Brain microvascular endothelial cell (primary cell): Measurements from ENCODE around the gene KCNJ12.
"Not testable (repeated sequence)": the region's sequence is repeated elsewhere in the genome, so short reads cannot be mapped to it uniquely, and the experiment has no call there.

Experiments used
- DNase-seq: peaks from one replicate; pipeline ENCODE4 v3.0.0-alpha.2; 2020
- H3K27ac ChIP-seq: fragments of 250-450 bp; sonication (Bioruptor Pico); 2 replicates; pipeline ENCODE4 v1.5.1; 2020; ENCODE audit warnings: mild to moderate bottlenecking, moderate library complexity
- H3K27me3 ChIP-seq: fragments of 250-450 bp; sonication (Bioruptor Pico); replicated peaks from 2 replicates; pipeline ENCODE4 v1.5.1; 2020; ENCODE audit warnings: mild to moderate bottlenecking
- H3K36me3 ChIP-seq: fragments of 250-450 bp; sonication (Bioruptor Pico); replicated peaks from 2 replicates; pipeline ENCODE4 v1.5.1; 2020; ENCODE audit warnings: mild to moderate bottlenecking
- H3K4me3 ChIP-seq: 2 replicates; pipeline ENCODE4 v1.5.1; 2011; ENCODE audit warnings: low read depth, mild to moderate bottlenecking, control low read depth, low read length, moderate library complexity
- in situ Hi-C: cut with HindIII; loops from 2 replicates; pipeline ENCODE4 v1.10.0; 2017; ENCODE audit warnings: low sequenced_read_pairs, low pct_ligation_motif_present
- TF ChIP-seq, protein P1 (sequence below): IDR thresholded peaks from 2 replicates; pipeline ENCODE4 v1.5.1; 2011; ENCODE audit warnings: low read depth, mild to moderate bottlenecking, moderate library complexity, low read length, control low read depth, inconsistent platforms; ENCODE audit errors: missing control alignments

KCNJ12 gene

DNA sequence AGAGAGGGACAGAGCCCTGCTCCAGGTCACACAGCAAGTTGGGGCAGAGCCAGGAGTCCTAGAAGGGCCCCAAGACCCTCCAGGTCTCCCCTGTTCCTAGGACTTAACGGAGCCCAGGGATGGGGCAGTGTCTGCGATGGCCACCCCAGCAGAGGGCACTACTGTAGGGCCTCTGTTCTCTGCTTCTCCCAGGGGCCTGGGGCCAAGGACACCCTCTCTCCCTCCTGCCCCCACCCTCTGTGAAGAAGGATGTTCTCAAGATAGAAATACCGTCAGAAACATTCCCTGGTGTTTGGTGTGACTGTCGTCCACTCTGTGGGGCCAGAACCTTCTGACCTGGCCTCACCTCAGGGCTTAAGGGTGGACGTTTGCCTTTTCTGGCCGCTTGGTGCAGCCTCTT lies 28.4 kb downstream of the KCNJ12 start:
- in situ Hi-C loops, H3K27me3 ChIP-seq, H3K4me3 ChIP-seq, DNase-seq, H3K27ac ChIP-seq, H3K36me3 ChIP-seq: not testable (repeated sequence)
- TF ChIP-seq, protein P1, sequence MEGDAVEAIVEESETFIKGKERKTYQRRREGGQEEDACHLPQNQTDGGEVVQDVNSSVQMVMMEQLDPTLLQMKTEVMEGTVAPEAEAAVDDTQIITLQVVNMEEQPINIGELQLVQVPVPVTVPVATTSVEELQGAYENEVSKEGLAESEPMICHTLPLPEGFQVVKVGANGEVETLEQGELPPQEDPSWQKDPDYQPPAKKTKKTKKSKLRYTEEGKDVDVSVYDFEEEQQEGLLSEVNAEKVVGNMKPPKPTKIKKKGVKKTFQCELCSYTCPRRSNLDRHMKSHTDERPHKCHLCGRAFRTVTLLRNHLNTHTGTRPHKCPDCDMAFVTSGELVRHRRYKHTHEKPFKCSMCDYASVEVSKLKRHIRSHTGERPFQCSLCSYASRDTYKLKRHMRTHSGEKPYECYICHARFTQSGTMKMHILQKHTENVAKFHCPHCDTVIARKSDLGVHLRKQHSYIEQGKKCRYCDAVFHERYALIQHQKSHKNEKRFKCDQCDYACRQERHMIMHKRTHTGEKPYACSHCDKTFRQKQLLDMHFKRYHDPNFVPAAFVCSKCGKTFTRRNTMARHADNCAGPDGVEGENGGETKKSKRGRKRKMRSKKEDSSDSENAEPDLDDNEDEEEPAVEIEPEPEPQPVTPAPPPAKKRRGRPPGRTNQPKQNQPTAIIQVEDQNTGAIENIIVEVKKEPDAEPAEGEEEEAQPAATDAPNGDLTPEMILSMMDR, result peak; percentile 13

DNA sequence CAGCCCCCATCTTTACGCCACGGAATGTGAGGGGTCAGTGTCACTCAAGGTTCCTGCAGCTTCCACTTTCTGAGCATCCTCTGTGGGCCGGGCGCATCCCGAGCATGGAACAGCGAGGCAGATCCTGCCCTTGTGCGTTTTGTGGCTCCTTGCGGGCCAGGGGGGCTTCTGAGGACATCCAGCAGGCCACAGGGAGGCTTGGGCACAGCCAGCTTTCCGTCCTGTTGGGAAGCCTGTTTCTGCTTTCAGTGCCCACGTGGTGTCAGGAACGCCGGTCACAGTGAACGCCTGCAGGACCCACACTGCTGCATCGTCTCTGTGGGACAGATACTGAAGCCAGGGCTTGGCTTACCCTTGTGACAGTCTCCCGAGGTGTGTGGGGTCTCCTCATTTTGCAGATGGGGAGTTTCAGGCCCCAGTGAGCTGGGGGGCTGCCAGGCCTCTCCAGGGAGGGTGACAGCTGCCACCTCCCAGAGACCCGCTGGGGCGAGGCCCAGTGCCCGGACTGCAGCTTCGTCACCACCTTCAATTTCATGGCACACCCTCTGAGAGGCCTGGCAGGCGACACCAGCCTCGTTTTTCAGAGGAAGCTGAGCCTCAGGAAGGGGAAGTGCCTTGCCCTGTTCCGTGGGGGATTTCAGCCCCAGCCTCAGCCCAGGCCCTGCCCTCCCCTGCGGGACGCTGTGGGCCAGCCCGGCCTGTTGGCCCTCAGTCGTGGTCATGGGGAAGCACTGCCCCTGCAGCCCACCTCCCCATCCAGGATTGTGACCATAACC lies 29.0 kb downstream of the KCNJ12 start:
- H3K27me3 ChIP-seq, H3K27ac ChIP-seq, DNase-seq, H3K4me3 ChIP-seq, H3K36me3 ChIP-seq, in situ Hi-C loops: not testable (repeated sequence)

DNA sequence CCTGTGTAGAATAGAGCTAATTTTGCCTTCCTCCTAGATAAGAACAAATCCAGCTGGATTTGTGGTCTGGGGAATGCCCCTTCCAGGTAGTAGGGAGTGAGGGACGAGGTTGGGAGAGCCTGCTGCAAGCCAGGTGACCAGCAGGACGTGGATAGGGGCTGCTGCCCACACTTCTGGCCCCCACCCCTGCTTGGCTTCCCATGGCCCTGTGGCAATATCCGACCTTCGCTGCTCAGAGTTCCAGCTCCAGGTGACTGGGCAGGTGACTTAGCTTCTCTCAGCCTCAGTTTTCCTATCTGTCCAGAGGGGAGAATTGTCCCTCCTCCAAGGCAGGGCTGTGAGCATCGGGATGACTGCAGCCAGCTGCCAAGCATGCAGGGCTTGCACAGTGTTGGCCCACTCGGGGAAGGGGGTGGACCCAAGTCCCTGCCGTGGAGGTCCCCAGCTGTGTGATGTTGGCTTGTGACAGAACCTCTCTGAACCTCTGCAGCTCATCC lies 29.8 kb downstream of the KCNJ12 start:
- in situ Hi-C loops, H3K4me3 ChIP-seq, DNase-seq, H3K36me3 ChIP-seq, H3K27me3 ChIP-seq, H3K27ac ChIP-seq: not testable (repeated sequence)

DNA sequence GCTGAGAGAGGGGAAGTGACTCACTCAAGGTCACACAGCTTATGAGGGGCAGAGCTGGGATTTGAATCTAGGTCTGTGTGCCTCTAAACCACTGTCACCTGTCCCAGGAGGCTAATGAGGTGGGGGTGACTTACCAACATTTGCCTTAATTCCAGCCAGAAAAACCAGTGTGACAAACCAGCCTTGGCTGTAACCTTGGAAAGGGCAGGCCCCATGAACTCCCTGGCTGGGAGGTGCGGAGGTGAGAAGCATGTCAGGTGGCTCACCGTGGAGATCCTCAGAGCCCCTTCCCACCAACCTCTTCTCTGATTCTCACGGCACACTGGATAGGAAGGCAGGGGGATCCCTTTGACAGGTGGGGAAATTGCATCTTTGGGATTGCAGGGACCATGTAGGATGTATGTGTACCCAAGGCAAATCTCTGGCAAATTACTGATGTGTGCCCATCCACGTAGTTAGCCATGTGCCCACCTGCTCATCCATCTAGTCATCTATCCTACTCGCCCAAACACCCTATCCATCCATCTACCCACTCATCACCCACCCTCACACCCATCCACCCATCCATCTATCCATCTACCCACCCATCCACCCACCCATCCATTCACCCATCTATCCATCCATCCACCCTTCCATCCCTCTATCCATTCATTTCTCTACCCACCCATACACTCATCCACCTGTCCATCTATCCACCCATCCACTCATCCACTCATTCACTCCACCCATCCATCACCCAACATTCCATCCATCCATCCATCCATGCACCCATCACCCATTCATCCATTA lies 30.7 kb downstream of the KCNJ12 start:
- H3K4me3 ChIP-seq, in situ Hi-C loops, H3K36me3 ChIP-seq, DNase-seq, H3K27ac ChIP-seq, H3K27me3 ChIP-seq: not testable (repeated sequence)

DNA sequence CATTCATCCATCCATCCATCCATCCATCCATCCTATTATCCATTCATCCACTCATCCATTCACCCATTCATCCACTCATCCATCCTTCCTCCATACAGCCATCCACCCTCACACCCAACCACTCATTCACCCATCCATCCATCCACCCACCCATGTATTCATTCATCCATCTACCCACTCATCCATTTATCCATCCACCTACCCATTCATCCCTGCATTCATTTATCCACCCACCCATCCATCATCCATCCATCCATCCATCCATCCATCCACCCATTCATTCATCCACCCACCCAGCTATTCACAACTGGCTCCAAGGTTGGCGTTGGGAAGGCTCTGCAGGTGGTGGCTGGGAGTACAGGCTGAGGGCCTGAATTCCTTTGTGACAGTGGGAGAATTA lies 31.6 kb downstream of the KCNJ12 start:
- H3K36me3 ChIP-seq, H3K4me3 ChIP-seq, H3K27me3 ChIP-seq, DNase-seq, in situ Hi-C loops, H3K27ac ChIP-seq: not testable (repeated sequence)

DNA sequence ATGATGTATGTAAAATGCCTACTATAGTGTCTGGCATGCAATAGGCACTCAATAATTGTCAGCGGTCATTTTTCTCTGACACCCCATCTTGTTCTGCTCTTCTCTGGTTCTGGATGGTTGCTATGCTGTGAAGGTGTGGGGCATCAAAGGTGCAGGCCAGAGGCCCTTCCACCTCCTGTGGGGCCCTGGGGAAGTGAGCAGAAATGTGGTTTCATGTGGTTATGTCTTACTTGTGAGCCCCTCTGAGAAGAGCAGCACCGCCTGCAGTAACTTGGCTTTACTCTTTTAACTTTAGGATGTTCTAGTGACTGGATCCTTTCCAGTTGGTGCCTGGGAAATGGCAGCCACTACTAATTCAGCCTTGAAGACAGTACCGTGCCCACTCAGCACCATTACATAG lies 32.1 kb downstream of the KCNJ12 start:
- DNase-seq, H3K27ac ChIP-seq, H3K27me3 ChIP-seq, in situ Hi-C loops, H3K4me3 ChIP-seq, H3K36me3 ChIP-seq: not testable (repeated sequence)

DNA sequence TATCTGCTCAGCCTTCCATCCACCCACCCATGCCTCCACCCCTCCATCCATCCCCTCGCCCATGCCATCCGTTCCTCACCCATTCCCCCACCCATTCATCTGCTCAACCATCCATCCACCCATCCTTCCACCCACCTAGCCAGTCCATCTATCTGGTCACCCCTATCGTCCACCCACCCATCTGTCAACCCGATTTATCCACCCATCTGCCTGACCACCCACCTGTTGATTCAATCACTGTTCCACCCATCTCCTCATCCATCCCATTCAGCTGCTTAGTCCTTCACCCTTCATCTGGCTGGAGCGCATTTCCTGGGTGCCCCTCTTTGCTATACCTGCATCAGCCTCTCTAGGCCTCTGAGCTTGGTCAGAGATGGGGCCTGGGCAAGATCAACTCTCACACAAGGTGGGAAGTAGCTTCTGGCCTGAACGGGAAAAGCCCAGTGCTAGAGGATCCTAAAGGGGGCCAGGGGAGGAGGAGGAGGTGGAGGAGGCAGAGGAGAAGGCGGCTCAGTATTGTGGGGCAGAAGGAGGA lies 32.7 kb downstream of the KCNJ12 start:
- H3K27ac ChIP-seq, H3K27me3 ChIP-seq, DNase-seq, H3K36me3 ChIP-seq, H3K4me3 ChIP-seq, in situ Hi-C loops: not testable (repeated sequence)

DNA sequence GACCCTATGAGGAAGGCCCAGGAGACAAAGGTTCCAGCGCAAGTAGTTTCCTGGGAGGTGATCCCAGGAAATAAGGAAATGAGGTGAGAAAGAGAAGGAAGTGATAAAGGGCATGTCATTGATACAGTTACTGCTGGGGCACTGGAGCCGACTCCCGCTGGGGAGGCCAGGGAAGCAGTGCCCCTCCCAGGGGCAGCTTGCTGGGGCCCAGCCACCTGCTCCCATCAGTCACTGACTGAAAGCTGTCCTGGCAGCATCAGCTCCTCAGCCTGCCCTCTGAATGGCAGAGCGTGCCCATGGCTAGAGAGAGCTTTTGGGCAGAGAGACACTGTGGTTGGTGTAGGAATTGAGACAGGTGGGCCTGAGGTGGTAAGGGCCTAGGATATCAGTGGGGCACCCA lies 33.2 kb downstream of the KCNJ12 start:
- in situ Hi-C loops, H3K27me3 ChIP-seq, H3K36me3 ChIP-seq, H3K4me3 ChIP-seq, H3K27ac ChIP-seq, DNase-seq: not testable (repeated sequence)

DNA sequence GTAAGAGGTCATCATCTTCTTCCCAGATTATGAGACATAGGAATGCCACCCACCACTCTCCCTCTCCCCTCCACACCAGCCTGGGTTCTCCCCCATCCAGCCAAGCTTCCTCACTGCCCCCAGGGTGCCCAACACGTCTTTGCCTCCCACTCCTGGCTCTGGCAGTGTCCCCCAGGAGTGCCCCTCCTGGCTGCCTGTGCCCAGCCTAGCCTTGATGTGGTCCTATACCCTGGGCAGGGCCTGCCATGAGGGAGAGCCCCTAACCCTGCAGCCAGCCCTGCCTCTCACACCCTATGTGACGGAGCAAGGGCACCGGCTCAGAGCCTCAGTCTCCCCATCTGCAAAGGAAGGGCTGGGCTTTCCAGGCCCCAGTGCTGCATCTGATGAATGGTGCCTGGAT lies 33.8 kb downstream of the KCNJ12 start:
- in situ Hi-C loops, H3K4me3 ChIP-seq: not testable (repeated sequence)

DNA sequence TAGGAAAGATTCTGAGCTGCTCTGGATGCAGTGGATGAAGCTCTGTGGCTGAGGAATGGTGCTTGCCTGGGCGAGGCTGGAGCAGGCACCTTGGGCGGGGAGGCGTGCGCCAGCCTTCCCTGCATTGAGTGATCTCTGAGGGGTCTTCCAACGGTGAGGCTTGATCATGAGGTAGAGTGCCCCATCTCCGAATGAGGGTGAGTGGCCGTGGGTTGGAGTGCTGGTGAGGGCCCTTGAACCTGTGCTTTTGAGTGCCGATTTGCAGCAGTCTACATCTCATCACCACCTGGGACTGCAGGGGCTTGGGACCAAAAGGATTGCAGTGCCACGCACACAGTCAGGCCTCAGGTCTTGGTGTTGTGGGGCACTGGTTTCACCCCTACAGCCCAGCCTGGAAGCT lies 34.2 kb downstream of the KCNJ12 start:
- DNase-seq, H3K4me3 ChIP-seq, H3K27me3 ChIP-seq, H3K36me3 ChIP-seq, H3K27ac ChIP-seq, in situ Hi-C loops: not testable (repeated sequence)

More for the DNA sequence above, 33.8 kb downstream of the KCNJ12 start:
- not testable (repeated sequence) for DNase-seq, H3K27ac ChIP-seq, H3K36me3 ChIP-seq, H3K27me3 ChIP-seq

DNA sequence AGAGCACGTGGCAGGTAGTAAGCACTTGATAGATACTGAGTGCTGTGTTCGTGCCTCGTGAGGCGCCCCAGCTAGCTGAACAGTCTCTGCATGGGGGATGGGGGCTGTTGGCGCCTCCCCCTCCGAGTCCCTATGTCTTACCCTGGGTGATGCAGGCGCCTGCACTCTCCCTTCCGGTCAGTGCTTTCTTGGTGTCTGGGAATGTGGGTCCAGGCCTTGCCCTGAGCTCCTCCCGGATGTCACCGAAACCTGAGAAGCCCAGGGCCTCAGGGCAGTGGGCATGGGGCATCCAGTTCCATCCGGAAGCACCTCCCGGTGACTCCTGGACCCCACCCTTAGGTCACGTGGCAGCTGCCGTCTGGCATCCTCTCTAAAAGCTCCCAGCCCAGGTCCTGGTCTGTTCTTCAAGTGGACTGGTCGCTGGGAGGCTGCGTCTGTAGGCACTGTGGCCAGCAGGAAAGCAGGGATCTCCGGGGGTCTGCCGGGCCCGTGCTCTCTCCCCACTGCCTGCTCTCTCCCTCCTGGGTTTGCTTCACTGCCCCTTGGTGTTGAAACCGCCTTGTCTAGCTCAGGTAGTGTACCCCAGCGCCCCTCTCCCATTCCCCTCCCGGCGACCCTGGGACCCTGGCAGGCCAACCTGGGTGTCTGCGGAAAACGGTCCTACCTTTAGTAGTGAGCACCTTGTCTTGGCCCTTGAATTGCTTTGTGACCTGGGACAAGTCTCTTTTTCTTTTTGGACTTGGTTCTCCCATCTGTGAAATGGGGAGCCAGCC lies 34.9 kb downstream of the KCNJ12 start:
- in situ Hi-C loops, DNase-seq, H3K27ac ChIP-seq, H3K36me3 ChIP-seq, H3K4me3 ChIP-seq, H3K27me3 ChIP-seq: not testable (repeated sequence)

DNA sequence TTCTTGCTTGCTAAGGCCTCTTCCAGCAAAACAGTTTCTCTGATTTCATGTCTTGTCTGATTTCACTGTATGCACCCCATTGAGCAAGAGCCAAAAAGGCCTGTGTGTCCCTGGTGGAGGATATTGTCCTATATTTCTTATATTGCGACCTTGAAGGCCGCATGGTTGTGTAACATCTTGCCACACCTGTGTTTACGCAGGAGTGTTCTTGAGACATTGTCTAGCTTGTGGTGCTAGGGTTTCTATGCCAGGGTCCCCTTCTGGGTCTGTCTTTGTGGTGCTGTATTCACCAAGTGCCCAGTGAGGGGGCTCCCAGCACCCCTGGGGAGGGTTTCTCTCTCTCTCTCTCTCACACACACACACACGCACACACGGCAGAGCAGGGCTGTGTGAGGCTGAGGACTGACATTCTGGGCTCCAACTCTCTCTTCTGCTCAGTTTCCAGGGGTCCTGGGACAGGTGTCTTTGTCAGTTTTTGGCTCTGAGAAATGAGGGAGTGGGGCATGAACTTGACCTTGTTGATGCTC lies 35.6 kb downstream of the KCNJ12 start:
- in situ Hi-C loops, DNase-seq, H3K27ac ChIP-seq, H3K4me3 ChIP-seq, H3K36me3 ChIP-seq, H3K27me3 ChIP-seq: not testable (repeated sequence)
